Measurements from ENCODE around the gene NCOA7.
"Not testable (repeated sequence)": the region's sequence is repeated elsewhere in the genome, so short reads cannot be mapped to it uniquely, and the experiment has no call there.

Gene NCOA7

DNA sequence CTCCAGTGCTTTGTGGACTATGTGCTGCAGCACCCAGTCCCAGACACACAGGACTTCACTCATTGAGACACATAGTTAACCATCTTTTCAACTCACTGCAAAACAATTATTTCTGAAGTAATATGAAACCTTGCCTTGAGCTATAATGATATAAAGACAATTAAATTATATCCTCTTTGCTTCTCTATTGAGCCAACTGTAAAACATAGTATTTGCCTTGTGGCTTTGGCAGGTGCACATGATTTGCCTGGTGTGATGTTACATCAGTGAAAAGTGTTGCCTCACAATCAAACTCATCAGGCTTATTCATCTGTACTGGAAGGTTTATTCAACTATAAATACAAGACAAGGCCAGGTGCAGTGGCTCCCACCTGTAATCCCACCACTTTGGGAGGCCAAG, 80.6 kb downstream of the NCOA7 start:
- DNase-seq: no peak

DNA sequence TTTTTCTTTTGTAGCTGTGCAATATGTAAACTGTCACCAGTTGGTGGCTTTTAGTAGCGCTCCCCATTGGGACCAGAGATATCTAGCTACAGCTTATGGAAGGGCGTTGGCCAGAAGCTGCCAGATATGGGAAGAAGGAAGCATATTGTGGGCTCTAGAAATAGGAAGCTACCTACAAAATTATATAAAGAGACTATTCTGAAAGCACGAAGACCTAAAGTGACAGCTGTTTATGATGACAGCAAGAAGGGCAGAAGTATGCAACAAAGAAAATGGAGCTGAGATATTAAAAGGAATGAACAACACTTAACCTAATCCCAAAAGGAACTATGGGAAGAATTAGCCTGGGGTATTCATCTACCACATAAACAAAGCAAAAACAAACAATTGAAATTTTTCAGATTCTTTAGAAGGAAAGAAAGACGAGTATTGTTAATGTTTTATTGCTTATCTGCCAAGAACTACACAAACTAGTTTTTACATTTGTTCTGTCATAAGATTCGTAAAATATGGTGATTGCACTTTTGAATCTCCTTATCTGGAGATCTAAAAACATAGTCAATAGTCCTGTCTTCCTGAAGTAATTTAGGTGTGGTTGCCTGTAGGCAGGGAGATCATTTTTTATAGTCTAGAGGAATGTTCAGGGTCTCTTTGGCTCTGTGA, 81.6 kb downstream of the NCOA7 start:
- DNase-seq: no peak

DNA sequence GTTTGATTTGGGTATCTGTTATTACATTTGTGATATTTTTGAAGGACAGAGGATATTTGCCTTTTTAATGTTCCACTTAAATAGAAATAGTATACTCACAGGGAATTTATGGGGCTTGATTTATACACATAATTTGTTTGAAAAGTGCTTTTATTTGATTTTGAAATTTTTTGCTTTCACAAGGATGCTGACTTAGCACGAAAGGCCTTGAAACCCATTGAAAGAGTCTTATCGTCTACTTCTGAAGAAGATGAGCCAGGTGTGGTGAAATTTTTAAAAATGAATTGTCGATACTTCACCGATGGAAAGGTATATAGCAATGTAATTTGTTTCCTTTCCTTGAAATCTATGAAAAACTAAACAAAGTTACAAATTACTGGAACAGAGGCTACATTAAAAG, 91.5 kb downstream of the NCOA7 start:
- DNase-seq: no peak

DNA sequence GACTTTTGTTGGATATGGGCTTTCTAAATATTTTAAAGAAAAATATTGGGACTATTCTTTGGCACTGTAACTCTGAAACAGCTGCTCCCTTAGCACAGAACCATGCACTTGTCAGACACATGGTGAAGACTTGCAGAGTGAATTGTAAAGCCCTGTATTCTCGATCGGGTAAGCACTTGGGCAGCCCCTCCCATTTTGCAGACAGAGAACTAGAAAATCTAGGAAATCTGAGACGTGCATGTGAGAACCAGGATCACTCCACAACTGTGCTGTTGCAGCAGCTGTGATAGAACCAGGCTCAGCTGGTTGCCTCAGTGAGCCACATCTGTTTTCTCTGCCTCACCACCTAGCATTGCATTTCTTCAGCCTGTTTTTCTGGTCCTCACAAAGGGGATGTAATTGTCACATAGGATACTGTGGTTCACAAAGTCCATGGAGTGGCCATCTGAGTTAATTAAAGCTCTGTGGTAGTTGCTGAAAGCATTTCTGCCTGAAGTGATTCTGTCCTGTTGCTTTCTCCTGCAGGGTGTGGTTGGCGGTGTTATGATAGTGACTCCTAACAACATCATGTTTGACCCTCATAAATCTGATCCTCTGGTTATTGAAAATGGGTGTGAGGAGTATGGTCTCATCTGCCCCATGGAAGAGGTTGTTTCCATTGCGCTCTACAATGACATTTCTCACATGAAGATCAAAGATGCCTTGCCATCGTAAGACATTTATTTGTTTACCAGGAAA, 94.0 kb downstream of the NCOA7 start:
- DNase-seq: no peak

DNA sequence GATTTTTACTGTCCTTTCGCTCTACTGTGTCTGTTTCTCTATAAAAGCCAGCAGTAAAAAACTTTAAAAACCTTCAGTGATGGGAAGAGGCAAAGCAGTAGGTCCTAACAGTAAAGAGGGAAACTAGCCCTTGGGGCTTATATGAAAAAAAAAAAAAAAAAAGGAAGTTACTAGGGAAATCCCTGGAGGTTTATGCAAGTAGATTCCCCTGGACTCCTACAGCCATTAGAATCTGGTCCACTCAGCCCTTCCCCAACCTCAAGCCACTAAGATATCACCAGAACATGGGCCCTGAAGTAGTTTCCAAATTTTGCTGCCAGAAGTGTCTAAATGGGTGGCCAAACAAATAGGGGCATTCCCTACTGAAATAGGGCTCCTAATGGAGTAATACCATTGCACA, 95.3 kb downstream of the NCOA7 start:
- DNase-seq: no peak

DNA sequence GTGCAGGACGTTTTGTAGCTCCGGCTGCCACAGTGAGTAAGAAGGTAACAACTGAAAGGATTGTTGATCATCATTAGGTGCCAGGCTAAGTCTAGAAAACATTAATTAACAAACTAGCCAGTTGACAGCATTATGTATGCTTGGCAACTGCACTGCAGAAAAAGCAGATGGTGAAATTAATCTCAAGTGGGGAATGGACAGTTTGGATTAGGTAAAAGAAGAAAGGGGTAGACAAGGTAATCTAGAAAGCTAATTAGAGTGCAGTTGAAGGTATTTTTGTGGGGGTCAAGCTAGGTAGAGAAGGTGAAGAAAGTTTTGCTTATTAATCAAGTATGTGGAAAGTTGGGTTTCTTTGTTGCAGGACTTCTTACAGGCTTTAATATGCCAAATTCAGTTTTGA, 96.2 kb downstream of the NCOA7 start:
- DNase-seq: no peak

DNA sequence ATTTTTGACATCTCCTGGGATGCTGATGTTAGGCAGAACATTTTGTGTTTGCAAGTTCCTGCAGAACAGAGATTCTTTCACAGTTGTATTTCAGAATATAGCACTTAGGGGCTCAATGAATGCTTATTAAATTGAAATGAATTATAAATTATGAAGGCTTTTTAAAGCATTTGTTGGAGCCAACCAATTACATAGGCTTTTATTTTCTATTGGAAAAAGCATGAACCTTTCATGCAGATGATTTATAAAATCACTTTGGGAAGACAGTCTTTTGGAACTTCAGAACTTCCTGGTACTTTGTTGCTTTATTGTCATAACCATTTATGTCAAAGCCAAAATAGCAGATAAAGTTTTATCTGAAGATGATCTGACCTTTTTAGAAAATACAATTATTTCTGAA, 96.6 kb downstream of the NCOA7 start:
- no peak for DNase-seq

DNA sequence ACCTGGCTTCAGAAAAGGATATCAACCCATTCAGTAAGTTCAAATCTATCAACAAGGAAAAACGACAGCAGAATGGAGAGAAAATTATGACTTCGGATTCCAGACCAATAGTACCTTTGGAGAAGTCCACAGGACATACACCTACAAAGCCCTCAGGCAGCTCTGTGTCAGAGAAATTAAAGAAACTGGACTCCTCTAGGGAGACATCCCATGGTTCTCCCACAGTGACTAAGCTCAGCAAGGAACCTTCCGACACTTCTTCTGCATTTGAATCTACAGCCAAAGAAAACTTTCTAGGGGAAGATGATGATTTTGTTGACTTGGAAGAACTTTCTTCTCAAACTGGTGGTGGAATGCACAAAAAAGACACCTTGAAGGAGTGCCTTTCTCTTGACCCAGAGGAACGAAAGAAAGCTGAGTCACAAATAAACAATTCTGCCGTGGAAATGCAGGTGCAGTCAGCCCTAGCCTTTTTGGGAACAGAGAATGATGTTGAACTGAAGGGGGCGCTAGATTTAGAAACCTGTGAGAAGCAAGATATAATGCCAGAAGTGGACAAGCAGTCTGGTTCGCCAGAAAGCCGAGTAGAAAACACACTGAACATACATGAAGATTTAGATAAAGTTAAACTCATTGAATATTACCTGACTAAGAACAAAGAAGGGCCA, 98.4 kb downstream of the NCOA7 start:
- no peak for DNase-seq

DNA sequence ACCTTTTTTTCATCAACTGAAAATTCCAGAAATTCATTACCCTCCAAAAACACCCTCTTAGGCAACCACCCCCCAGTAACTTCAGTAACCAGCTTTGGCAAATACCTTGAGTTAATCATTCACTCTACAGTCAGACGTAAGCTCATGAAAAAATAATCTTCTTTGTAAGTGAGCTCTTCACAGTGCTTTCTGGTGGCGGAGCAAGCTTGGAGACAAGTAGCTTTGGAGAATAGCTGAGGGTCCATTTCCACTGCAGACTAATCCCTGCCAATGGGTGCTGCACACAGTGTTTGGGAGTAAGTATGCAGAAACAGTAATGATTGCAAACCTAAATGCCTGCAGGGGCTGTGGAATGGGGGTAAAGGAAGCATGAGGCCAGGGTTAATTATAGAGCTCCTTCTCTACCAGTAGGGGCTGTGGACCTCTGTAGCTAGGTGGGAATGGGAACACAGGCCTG, 109.0 kb downstream of the NCOA7 start:
- no peak for DNase-seq

DNA sequence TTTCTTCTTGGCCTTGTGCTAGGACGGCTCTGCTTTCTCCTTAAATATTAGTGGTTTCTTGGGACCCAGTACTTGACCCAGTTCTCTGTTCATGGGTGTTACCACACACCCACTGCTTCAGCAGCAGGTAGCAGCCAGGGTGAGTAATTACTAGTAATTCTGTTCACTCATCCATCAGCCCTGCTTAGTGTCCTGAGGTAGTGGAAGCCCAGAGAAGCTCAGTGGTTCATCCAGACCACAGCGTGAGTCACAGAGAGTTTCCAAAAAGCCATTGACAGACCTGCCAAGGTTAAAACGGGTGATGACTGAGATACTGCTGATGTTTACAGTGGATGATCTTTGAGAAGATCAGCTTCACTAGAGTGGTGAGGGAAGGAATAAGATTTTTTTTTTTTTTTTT, 114.1 kb downstream of the NCOA7 start:
- no peak for DNase-seq

DNA sequence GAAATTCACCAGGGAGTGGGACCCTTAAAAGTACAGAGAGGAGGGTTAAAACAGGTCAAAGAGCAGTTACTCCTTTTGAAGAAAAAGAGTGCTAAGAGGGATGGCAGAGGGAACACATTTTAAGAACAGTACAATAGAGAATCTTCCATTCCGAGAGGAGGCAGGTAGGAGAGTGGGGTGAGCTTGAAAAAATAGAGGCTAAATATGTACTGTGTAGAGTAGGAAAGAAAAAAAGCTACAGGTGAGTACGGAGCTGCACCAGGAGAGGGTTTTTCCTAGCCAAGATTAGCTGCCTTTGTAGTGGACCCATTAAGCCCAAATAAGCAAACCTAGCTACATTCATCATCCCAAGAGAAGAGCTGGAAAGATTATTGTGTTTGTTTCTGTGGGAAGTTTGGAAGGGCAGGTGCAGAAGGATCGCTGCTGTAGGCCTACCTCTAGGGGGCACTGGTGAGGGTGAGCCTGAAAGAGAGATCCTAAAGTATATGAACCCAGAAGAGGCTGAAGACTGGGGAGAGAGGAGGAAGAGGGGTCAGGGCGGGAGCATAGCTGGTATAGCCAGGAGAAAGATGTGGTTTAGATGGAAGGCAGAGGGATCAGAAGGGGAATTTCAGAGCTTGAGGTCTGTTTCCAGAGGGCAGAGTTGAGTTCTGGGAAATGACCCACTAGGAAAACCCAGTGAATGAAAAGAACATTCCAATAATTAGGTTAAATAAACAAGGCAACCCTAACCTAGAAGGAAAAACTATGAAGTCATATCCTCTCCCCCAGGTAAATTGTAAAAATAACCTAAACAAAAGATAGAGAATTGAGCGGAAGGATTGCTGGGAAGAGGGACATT, 115.6 kb downstream of the NCOA7 start:
- DNase-seq: no peak

DNA sequence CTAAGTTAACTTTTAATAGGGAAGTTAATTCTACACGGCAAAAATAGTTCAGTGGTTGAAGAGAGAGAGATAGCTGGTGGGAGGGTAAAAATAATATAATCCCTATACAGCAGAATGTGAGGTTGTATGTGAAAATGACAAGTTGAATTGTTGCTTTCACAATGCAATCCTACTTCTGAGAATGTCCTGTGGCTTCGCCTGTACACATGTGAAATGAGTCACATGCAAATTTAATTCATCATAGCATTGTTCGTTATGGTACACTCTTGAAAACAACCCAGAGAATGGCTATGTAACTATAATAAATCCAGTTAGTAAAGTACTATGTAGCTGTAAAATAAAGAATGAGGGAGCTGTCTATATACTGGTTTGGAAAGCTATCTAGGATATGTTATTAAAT, 119.8 kb downstream of the NCOA7 start:
- DNase-seq: no peak

DNA sequence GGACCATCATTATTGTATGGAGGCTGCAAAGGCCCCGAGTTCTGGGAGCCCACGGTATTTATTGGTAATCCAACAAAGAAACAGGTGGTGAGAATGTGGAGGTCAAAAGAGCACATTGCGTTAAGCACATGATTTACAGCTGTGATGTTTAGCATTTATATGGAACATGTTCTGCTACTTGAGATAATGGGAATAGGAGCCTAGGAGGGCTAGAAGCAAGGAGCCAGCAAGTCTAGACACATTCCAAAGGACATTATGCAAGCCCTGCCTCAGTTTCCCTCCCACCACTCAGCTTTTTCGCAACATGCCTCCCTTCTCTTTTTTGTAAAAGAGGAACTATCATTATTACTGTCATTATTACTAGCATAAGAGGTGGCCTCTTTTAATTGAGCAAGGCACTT, 120.3 kb downstream of the NCOA7 start:
- DNase-seq: not testable (repeated sequence)

DNA sequence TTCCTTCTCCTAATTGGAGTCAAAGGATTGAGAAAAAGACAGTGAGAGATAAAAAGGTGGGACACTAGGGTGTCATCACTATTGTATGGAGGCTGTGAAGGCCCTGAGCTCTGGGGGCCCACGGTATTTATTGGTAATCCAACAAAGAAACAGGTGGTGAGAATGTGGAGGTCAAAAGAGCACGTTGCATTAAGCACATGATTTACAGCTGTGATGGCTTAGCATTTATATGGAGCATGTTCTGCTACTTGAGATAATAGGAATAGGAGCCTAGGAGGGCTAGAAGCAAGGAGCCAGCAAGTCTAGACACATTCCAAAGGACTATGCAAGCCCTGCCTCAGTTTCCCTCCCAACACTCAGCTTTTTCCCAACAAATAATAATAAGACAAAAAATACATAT, 121.7 kb downstream of the NCOA7 start:
- not testable (repeated sequence) for DNase-seq

DNA sequence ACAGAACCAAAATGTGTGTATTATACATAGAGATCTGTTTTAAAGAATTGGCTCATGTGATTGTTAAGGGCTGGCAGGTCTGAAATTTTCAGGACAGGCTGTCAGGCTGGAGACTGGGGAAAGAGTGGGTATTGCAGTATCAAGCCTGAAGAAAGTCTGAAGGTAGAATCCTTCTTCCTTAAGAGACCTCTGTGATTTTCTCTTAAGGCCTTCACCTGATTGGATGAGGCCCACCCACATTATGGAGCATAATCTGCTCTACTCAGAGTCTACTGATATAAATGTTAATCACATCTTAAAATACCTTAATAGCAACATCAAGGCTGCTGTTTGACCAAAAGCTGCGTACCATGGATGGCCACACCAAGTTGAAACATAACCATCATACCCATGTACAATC, 122.4 kb downstream of the NCOA7 start:
- no peak for DNase-seq

DNA sequence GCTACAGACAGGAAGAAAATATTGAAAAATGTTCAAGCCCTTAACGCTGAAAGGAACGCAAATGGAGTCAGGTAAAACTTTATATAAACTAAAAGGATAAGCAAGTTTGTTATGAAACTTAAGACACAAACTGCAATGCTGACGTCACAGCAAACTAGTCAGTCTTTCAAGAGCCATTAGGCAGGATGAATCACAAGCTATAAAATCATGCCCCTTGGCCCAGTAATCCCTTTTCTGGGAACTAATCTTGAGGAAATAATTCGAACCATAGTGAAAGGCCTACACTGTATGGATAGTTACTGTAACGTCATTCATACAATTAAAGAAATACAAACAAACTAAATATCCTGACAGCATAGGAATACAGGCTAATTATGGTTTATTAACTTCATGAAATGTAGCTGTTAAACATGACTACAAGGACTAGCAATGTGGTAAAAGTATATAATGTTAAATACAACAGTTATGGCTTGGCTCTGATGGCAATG, 123.1 kb downstream of the NCOA7 start:
- peak; percentile 29 for DNase-seq

DNA sequence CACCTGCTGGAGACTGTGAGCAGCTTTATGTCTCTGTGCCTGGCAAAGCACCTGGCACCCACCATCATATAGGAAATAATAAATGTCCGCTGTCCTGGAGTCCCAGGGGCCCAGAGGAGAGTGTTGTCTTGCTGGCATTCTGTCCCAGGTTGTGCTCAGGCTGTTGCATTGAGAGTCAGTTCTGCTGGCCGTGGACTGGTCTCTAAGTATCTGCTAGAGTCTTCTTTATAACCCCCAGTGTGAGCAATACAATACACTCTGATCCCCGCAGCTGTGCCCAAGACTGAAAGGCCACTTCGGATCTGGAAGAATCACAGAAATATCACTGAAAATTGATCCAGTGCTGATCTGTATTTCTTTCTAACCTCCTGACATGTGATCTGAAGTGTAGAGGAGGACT, 127.5 kb downstream of the NCOA7 start:
- DNase-seq: no peak

DNA sequence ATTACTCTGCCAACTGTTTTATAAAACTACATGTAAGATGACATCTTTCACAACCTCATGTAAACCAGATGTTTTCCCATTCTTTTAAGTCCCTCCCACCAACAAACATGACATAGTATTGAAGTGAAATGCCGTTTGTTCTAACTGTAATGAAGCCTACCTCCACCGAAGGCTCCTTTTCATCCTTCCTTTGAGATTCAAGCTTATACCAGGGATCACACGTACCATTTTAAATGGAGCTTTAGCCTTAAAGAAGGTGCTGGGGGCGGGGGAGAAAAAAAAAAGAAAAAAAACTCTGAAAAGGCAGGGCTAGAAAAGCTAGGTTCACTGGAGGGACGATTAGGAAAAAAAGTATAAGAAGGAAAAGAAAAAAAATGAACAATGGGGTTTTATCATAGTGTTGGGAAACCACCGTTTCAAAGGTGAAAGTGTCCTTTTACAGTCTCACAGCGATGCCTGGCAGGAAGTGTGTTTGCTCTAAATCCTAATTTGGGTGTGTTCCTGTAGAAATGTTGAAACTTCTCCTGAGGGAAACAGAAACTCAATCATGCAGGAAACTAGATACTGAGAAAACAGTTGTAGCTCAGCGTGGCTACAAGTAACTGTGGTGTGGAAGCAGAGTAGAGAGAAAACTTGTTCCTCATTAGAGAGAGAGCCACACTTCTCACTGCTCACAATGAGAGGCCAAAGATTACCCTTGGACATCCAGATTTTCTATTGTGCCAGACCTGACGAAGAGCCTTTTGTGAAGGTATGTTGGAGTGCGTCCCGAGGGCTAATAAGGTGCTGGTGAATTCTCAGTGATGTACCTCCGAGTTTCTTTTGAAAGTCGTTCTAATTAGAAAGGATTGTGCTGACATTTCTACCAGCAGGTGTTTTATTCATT, 128.2 kb downstream of the NCOA7 start:
- DNase-seq: peak; percentile 62

DNA sequence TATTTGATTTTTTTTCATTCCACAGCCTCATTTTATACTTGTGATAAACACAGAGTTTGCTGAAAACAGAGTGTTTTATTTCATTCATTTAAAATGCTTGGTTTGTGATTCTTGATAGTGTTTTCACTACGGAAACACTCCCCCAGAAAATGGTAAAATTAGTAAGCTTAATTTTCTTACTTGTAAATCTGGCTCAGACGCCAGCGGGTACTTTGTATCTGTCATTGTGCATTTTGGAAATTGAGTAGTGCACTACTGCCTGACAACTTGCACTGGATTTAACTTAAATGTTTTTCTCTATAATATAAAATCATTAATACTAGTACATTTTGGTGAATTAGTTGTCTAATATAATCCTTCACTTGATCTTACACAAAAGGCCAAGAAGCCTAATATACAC, 128.9 kb downstream of the NCOA7 start:
- no peak for DNase-seq

DNA sequence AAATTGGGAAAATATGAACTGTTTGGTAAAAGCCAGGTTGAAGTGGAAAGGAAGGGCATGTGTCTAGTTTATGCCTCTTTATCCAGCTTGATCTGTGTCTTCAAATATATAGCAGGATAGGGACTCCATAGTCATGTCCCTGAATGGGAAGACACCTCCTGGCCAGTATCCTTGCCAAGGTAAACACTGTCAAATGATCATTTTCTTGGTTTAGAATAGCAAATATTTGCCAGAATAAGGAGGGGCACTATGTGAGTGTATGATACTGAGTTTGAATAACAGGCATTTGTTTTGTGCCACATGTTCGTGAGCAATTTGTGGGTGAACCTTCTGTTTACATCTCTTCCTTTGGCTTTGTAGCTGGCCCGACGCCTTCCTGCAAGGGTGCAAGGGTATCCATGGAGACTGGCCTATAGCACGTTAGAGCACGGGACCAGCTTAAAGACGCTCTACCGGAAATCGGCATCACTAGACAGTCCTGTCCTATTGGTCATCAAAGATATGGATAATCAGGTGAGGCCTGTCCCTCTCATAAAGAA, 131.6 kb downstream of the NCOA7 start:
- no peak for DNase-seq

DNA sequence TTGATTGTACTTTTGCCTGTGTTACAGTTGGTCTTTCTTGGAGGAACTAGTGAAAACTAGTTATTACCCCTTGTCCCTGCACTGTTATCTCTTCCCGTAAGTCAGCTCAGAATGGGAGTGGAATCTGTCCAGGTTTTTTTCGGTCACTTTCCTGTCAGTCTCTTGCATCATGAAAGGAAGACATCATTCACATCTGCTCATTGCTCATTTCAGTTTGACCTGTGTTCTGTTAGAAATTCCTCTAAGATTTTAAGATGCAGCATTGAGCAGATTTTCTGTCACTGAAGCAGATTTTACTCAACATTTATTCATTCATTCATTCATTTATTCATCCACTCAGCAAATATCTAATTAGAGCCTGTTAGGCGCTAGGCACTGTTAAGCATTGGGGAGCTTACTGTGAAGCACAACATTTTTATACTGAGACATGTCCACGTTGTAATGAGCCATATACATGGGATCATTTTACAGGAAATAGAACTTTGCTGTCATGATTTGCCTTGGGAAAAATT, 132.7 kb downstream of the NCOA7 start:
- no peak for DNase-seq

All from eye (tissue), 1 donor.